RWPE2 (cell line): Measurements from ENCODE around the gene CCSER2.

Source experiments
- ATAC-seq: fragments of 200-7000 bp; cut with Tn5 transposase; 3 replicates; pipeline ENCODE4 v1.9.1; 2021; ENCODE audit warnings: low read depth
- DNase-seq: peaks from one replicate; pipeline ENCODE4 v3.0.0-alpha.2; 2020; ENCODE audit warnings: low spot score
- H3K27ac ChIP-seq: fragments of 450-650 bp; 2 replicates; pipeline ENCODE4 v1.5.1; 2017; ENCODE audit warnings: mild to moderate bottlenecking; ENCODE audit not compliant: poor library complexity, severe bottlenecking
- H3K27me3 ChIP-seq: fragments of 250-450 bp; sonication (Bioruptor Pico); 2 replicates; pipeline ENCODE4 v1.5.1; 2021; ENCODE audit warnings: mild to moderate bottlenecking, moderate library complexity; ENCODE audit not compliant: insufficient read depth, poor library complexity, severe bottlenecking
- H3K36me3 ChIP-seq: fragments of 250-450 bp; sonication (Bioruptor Pico); 2 replicates; pipeline ENCODE4 v1.5.1; 2020; ENCODE audit warnings: low read depth, mild to moderate bottlenecking, moderate library complexity
- H3K4me1 ChIP-seq: fragments of 250-450 bp; sonication (Bioruptor Pico); 2 replicates; pipeline ENCODE4 v1.5.1; 2021; ENCODE audit warnings: mild to moderate bottlenecking, moderate library complexity; ENCODE audit not compliant: insufficient read depth, poor library complexity, severe bottlenecking
- H3K4me3 ChIP-seq: fragments of 250-450 bp; sonication (Bioruptor Pico); 2 replicates; pipeline ENCODE4 v1.5.1; 2021; ENCODE audit warnings: mild to moderate bottlenecking, moderate library complexity; ENCODE audit not compliant: severe bottlenecking
- H3K9me3 ChIP-seq: fragments of 250-450 bp; sonication (Bioruptor Pico); 2 replicates; pipeline ENCODE4 v1.5.1; 2021; ENCODE audit warnings: mild to moderate bottlenecking, moderate library complexity; ENCODE audit not compliant: severe bottlenecking
- CTCF ChIP-seq: fragments of 450-650 bp; IDR thresholded peaks from one replicate; pipeline ENCODE4 v1.5.1; 2017; ENCODE audit warnings: mild to moderate bottlenecking, moderate library complexity; ENCODE audit not compliant: poor library complexity, severe bottlenecking

The CCSER2 gene

GRCh38 chr10:84294766-84295447 is 33.5 kb upstream of the CCSER2 start:
- Histone ChIP-seq H3K9me3 (no peaks in the 10 kb centered on the region), H3K27ac (no peak overlapping the region), H3K4me3 (no peak overlapping the region), H3K4me1 (no peaks in the 10 kb centered on the region), H3K36me3 (no peaks in the 10 kb centered on the region), H3K27me3 (no peaks in the 10 kb centered on the region)
- DNase-seq (no peak), ATAC-seq (no peak)
- no peak for TF ChIP-seq CTCF

GRCh38 chr10:84296091-84296981 is 32.1 kb upstream of the CCSER2 start:
- Histone ChIP-seq H3K27ac (no peak overlapping the region), H3K36me3 (no peaks in the 10 kb centered on the region), H3K27me3 (no peaks in the 10 kb centered on the region), H3K9me3 (no peaks in the 10 kb centered on the region), H3K4me3 (no peak overlapping the region), H3K4me1 (no peaks in the 10 kb centered on the region)
- TF ChIP-seq CTCF, result no peak
- ATAC-seq (0 out of 3 replicates have a peak, but pooled peaks have one; percentile 33), DNase-seq (no peak)

- Histone ChIP-seq H3K27me3 (no peaks in the 10 kb centered on the region), H3K4me3 (no peak overlapping the region), H3K36me3 (no peaks in the 10 kb centered on the region), H3K9me3 (no peaks in the 10 kb centered on the region), H3K27ac (no peak overlapping the region), H3K4me1 (no peaks in the 10 kb centered on the region)
- ATAC-seq (no peak), DNase-seq (no peak)
- TF ChIP-seq CTCF, result no peak
These were observed 30.3 kb upstream of the CCSER2 start for GRCh38 chr10:84298057-84298456.

- no peak for TF ChIP-seq CTCF
- DNase-seq (no peak), ATAC-seq (no peak)
- no peaks in the 10 kb centered on the region for H3K36me3 ChIP-seq
- H3K27ac ChIP-seq, result no peak overlapping the region
- no peaks in the 10 kb centered on the region for H3K4me1 ChIP-seq
- H3K9me3 ChIP-seq, result no peaks in the 10 kb centered on the region
- no peaks in the 10 kb centered on the region for H3K27me3 ChIP-seq
- H3K4me3 ChIP-seq, result no peak overlapping the region
These were observed 26.2 kb upstream of the CCSER2 start for GRCh38 chr10:84302223-84302622.
